Measurements from ENCODE around the gene HDAC2. TPM values are rescaled to one million over a fixed set of nuclear protein-coding genes. Genes with fewer than 3 reads are reported as not detected.

Gene HDAC2
- polyA plus RNA-seq, 1 donor from 2014 or later, result 307 TPM

DNA sequence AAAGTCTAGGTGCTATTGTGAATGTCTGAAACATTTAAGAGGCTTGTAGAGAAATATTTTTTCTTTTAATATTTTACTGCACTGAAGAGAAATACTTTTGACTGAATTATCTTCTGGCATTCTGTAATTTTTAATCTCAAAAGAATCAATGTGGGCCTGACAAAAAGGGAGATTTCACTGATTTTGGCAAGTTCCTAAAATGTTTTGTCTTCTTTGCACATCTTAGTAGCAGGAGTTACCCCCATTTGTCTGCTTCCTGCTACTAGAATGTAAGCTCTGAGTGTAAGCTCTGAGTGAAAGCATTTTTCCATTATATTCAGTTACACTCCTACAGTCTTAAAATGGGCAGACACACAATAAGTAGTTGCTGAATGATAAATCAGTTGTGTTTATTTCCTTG is 31.1 kb downstream of the HDAC2 start:
- no peak overlapping the region for H3K27ac ChIP-seq (ENCODE audit: low read length)

DNA sequence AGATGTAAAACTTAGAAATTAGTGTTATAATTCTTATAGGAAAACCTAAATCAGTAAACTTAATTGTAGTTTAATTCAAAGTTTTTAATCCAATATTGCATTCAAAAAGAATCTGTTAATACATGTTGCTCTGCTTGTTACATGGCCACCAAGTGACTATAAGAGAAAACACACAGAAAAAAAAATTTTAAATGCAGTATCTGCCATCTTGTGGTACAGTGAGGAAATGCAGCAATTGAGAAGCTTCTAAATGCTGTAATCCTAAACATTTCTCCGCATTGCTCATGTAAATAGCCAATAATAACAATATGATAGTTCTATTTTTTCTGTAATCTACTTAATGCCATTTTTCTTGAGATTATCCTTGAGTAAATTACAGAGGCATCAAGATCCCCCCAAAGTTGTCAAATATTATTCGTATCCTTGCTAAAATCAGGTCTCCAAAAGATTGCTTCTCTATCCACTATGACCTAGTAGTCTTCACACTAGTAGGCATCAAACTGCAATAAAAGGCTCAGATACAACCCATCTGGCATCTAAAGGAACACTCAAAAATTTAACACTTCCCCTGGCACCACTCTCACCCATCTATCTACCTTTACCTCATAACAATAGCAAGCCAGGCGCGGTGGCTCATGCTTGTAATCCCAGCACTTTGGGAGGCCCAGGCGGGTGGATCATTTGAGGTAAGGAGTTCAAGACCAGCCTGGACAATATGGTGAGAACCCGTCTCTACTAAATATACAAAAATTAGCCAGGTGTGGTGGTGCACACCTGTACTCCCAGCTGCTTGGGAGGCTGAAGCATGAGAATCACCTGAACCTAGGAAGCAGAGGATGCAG is 34.6 kb downstream of the HDAC2 start:
- Histone ChIP-seq H3K27ac (ENCODE audit: low read length) (no peak overlapping the region), H3K9ac (ENCODE audit: low read length) (no peak overlapping the region), H3K9me2 (ENCODE audit: insufficient read depth, low read length) (no peaks in the 10 kb centered on the region), H2AFZ (ENCODE audit: low read depth, low read length) (no peak overlapping the region), H3K79me2 (replicated peaks; ENCODE audit: insufficient read depth, low read length) (no peaks in the 10 kb centered on the region), H3K4me2 (ENCODE audit: low read length) (no peak overlapping the region), H3F3A (ENCODE audit: insufficient read depth, low read length, poor library complexity, severe bottlenecking) (no peaks in the 10 kb centered on the region), H3K36me3 (ENCODE audit: insufficient read depth, low read length) (peaks cover 2% of the 10 kb centered on the region), H3K27me3 (ENCODE audit: insufficient read depth, low read depth, low read length) (no peaks in the 10 kb centered on the region), H3K4me3 (ENCODE audit: low read length) (no peak overlapping the region), H3K9me3 (ENCODE audit: low read length) (no peaks in the 10 kb centered on the region), H4K20me1 (ENCODE audit: insufficient read depth) (no peaks in the 10 kb centered on the region)
- TF ChIP-seq RAD21 (conservative IDR thresholded peaks at IDR 0.05) (peak; percentile 69), SMC3 (conservative IDR thresholded peaks at IDR 0.05; ENCODE audit: poor library complexity) (peak; percentile 72), TAF1 (IDR thresholded peaks at IDR 0.05; ENCODE audit: low read depth) (no peak)
- TF ChIP-seq, protein P1, sequence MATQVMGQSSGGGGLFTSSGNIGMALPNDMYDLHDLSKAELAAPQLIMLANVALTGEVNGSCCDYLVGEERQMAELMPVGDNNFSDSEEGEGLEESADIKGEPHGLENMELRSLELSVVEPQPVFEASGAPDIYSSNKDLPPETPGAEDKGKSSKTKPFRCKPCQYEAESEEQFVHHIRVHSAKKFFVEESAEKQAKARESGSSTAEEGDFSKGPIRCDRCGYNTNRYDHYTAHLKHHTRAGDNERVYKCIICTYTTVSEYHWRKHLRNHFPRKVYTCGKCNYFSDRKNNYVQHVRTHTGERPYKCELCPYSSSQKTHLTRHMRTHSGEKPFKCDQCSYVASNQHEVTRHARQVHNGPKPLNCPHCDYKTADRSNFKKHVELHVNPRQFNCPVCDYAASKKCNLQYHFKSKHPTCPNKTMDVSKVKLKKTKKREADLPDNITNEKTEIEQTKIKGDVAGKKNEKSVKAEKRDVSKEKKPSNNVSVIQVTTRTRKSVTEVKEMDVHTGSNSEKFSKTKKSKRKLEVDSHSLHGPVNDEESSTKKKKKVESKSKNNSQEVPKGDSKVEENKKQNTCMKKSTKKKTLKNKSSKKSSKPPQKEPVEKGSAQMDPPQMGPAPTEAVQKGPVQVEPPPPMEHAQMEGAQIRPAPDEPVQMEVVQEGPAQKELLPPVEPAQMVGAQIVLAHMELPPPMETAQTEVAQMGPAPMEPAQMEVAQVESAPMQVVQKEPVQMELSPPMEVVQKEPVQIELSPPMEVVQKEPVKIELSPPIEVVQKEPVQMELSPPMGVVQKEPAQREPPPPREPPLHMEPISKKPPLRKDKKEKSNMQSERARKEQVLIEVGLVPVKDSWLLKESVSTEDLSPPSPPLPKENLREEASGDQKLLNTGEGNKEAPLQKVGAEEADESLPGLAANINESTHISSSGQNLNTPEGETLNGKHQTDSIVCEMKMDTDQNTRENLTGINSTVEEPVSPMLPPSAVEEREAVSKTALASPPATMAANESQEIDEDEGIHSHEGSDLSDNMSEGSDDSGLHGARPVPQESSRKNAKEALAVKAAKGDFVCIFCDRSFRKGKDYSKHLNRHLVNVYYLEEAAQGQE (IDR thresholded peaks at IDR 0.05; ENCODE audit: borderline replicate concordance), result no peak
- TF ChIP-seq, protein P2, sequence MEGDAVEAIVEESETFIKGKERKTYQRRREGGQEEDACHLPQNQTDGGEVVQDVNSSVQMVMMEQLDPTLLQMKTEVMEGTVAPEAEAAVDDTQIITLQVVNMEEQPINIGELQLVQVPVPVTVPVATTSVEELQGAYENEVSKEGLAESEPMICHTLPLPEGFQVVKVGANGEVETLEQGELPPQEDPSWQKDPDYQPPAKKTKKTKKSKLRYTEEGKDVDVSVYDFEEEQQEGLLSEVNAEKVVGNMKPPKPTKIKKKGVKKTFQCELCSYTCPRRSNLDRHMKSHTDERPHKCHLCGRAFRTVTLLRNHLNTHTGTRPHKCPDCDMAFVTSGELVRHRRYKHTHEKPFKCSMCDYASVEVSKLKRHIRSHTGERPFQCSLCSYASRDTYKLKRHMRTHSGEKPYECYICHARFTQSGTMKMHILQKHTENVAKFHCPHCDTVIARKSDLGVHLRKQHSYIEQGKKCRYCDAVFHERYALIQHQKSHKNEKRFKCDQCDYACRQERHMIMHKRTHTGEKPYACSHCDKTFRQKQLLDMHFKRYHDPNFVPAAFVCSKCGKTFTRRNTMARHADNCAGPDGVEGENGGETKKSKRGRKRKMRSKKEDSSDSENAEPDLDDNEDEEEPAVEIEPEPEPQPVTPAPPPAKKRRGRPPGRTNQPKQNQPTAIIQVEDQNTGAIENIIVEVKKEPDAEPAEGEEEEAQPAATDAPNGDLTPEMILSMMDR (IDR thresholded peaks at IDR 0.05; ENCODE audit: poor library complexity, severe bottlenecking), result peak; percentile 84

More for the DNA sequence above, 31.1 kb downstream of the HDAC2 start:
- Histone ChIP-seq H3K27me3 (ENCODE audit: insufficient read depth, low read depth, low read length) (no peaks in the 10 kb centered on the region), H3K79me2 (replicated peaks; ENCODE audit: insufficient read depth, low read length) (no peaks in the 10 kb centered on the region), H3K4me3 (ENCODE audit: low read length) (no peak overlapping the region), H3K36me3 (ENCODE audit: insufficient read depth, low read length) (peaks cover 7% of the 10 kb centered on the region), H3K9ac (ENCODE audit: low read length) (no peak overlapping the region), H3K9me2 (ENCODE audit: insufficient read depth, low read length) (no peaks in the 10 kb centered on the region), H4K20me1 (ENCODE audit: insufficient read depth) (no peaks in the 10 kb centered on the region), H3K4me2 (ENCODE audit: low read length) (no peak overlapping the region), H3K9me3 (ENCODE audit: low read length) (no peaks in the 10 kb centered on the region), H3F3A (ENCODE audit: insufficient read depth, low read length, poor library complexity, severe bottlenecking) (no peaks in the 10 kb centered on the region), H2AFZ (ENCODE audit: low read depth, low read length) (no peak overlapping the region)
- TF ChIP-seq, protein P2 (IDR thresholded peaks at IDR 0.05; ENCODE audit: poor library complexity, severe bottlenecking), result no peak
- TF ChIP-seq, protein P1 (IDR thresholded peaks at IDR 0.05; ENCODE audit: borderline replicate concordance), result no peak
